NCI-H1436 (cell line): ENCODE results near the gene STPG3.

Source experiments
- DNase-seq: peaks from one replicate; lab custom pipeline; 2025; lab: John Stamatoyannopoulos, UW

STPG3 gene

GRCh38 chr9:137302449-137303150 lies 51.5 kb downstream of the STPG3 start:
- peak; percentile 60 for DNase-seq
